HEK293T (cell line): ENCODE data around the gene PES1.

Experiments
- ARNT ChIP-seq: fragments of 450-650 bp; IDR thresholded peaks from 2 replicates; pipeline ENCODE4 v1.6.1; 2017; ENCODE audit warnings: mild to moderate bottlenecking
- BHLHE40 ChIP-seq: fragments of 450-650 bp; IDR thresholded peaks from 2 replicates; pipeline ENCODE4 v1.6.1; 2016; ENCODE audit warnings: mild to moderate bottlenecking, moderate library complexity, borderline replicate concordance
- ELF4 ChIP-seq: fragments of 450-650 bp; IDR thresholded peaks from 2 replicates; pipeline ENCODE4 v1.6.1; 2017; ENCODE audit warnings: antibody characterized with exemption
- FOXA1 ChIP-seq: fragments of 450-650 bp; IDR thresholded peaks from 2 replicates; pipeline ENCODE4 v1.6.1; 2016; ENCODE audit warnings: mild to moderate bottlenecking
- FOXK2 ChIP-seq: fragments of 450-650 bp; IDR thresholded peaks from 2 replicates; pipeline ENCODE4 v1.6.1; 2016; ENCODE audit warnings: mild to moderate bottlenecking
- FOXM1 ChIP-seq: fragments of 450-650 bp; IDR thresholded peaks from 2 replicates; pipeline ENCODE4 v1.6.1; 2017; ENCODE audit warnings: mild to moderate bottlenecking, borderline replicate concordance
- LEF1 ChIP-seq: fragments of 450-650 bp; IDR thresholded peaks from 2 replicates; pipeline ENCODE4 v1.6.1; 2017; ENCODE audit warnings: mild to moderate bottlenecking, borderline replicate concordance
- NFRKB ChIP-seq: fragments of 450-650 bp; IDR thresholded peaks from 2 replicates; pipeline ENCODE4 v1.6.1; 2016; ENCODE audit warnings: mild to moderate bottlenecking, moderate library complexity
- SP1 ChIP-seq: fragments of 450-650 bp; IDR thresholded peaks from 2 replicates; pipeline ENCODE4 v1.6.1; 2017
- SUZ12 ChIP-seq: fragments of 450-650 bp; IDR thresholded peaks from 2 replicates; pipeline ENCODE4 v1.6.1; 2016; ENCODE audit warnings: mild to moderate bottlenecking
- TARDBP ChIP-seq: fragments of 450-650 bp; IDR thresholded peaks from 2 replicates; pipeline ENCODE4 v1.6.1; 2016
- ZNF384 ChIP-seq: fragments of 450-650 bp; IDR thresholded peaks from 2 replicates; pipeline ENCODE4 v1.6.1; 2016
- TF ChIP-seq, protein P1 (sequence below): fragments of 450-650 bp; IDR thresholded peaks from 2 replicates; pipeline ENCODE4 v1.6.1; 2016

- TF ChIP-seq FOXA1 (no peak), SP1 (no peak), ZNF384 (no peak), BHLHE40 (no peak), FOXM1 (no peak), SUZ12 (no peak), ARNT (no peak), NFRKB (no peak), FOXK2 (no peak), TARDBP (no peak), ELF4 (no peak), LEF1 (no peak)
- TF ChIP-seq, protein P1, sequence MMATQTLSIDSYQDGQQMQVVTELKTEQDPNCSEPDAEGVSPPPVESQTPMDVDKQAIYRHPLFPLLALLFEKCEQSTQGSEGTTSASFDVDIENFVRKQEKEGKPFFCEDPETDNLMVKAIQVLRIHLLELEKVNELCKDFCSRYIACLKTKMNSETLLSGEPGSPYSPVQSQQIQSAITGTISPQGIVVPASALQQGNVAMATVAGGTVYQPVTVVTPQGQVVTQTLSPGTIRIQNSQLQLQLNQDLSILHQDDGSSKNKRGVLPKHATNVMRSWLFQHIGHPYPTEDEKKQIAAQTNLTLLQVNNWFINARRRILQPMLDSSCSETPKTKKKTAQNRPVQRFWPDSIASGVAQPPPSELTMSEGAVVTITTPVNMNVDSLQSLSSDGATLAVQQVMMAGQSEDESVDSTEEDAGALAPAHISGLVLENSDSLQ = no peak
Measured at GRCh38 chr22:30569674-30570202, 22.0 kb downstream of the PES1 start.
